SK-N-SH (cell line): ENCODE results near the gene NEURL1. TPM values are rescaled to one million over a fixed set of nuclear protein-coding genes. Genes with fewer than 3 reads are reported as not detected.

Experiments
- CTCF ChIA-PET: fragments of 300-600, 350-600 bp; formaldehyde crosslinking; extraction: SDS; loops from one replicate; lab custom pipeline; 2021; lab: Yijun Ruan, JAX
- POLR2A ChIA-PET: fragments of 350-600 bp; sonication (Branson Sonifier 250); formaldehyde crosslinking; extraction: SDS; loops from one replicate; lab custom pipeline; 2020; ENCODE audit warnings: antibody characterized with exemption, inconsistent platforms; lab: Yijun Ruan, JAX
- DNase-seq: peaks from one replicate; pipeline ENCODE4 v3.0.0; 2012
- H2AFZ ChIP-seq: fragments of 200-600 bp; sonication (generic); 2 replicates; pipeline ENCODE4 v1.8.1; 2016; ENCODE audit warnings: antibody characterized with exemption, mild to moderate bottlenecking, low read depth
- H3F3A ChIP-seq: fragments of 200-600 bp; sonication (generic); replicated peaks from 2 replicates; pipeline ENCODE3; 2016; ENCODE audit warnings: antibody characterized with exemption, mild to moderate bottlenecking; ENCODE audit not compliant: insufficient read depth
- H3K27ac ChIP-seq, 2 experiments: fragments of 200-500 bp in 1 of 2; fragments of 200-600 bp in 1 of 2; sonication (Bioruptor generic) in 1 of 2; sonication (generic), shearing (Covaris generic) in 1 of 2; 2 replicates each; pipeline versions ENCODE4 v1.5.1 to v1.6.1; 2014 to 2016; ENCODE audit warnings: low read depth in 2 of 2, inconsistent platforms in 1 of 2, low read length in 1 of 2, mild to moderate bottlenecking in 1 of 2, mixed read lengths in 1 of 2
- H3K27me3 ChIP-seq: fragments of 200-600 bp; sonication (generic), shearing (Covaris generic); 2 replicates; pipeline ENCODE4 v1.6.1; 2016; ENCODE audit warnings: mixed run types; ENCODE audit not compliant: insufficient read depth
- H3K36me3 ChIP-seq, 2 experiments: fragments of 200-500 bp in 1 of 2; fragments of 200-600 bp in 1 of 2; sonication (Bioruptor generic) in 1 of 2; sonication (generic) in 1 of 2; replicated peaks in 1 of 2; 2 replicates each; pipeline versions ENCODE3 to v1.5.1; 2014 to 2016; ENCODE audit warnings: low read length in 1 of 2, mild to moderate bottlenecking in 1 of 2; ENCODE audit not compliant: insufficient read depth in 2 of 2, control insufficient read depth in 1 of 2
- H3K4me1 ChIP-seq, 2 experiments: fragments of 200-500 bp in 1 of 2; fragments of 200-600 bp in 1 of 2; sonication (Bioruptor generic) in 1 of 2; sonication (generic), shearing (Covaris generic) in 1 of 2; 2 replicates each; pipeline versions ENCODE4 v1.5.1 to v1.6.1; 2014 to 2016; ENCODE audit warnings: low read depth in 1 of 2, low read length in 1 of 2, mixed run types in 1 of 2; ENCODE audit not compliant: insufficient read depth in 2 of 2, control insufficient read depth in 1 of 2
- H3K4me2 ChIP-seq: fragments of 200-600 bp; sonication (generic), shearing (Covaris generic); 2 replicates; pipeline ENCODE4 v1.6.1; 2017; ENCODE audit warnings: mixed run types
- H3K4me3 ChIP-seq, 2 experiments: fragments of 200-500 bp in 1 of 2; fragments of 200-600 bp in 1 of 2; sonication (Bioruptor generic) in 1 of 2; sonication (generic), shearing (Covaris generic) in 1 of 2; 2 replicates each; pipeline versions ENCODE4 v1.5.1 to v1.8.1; 2014 to 2016; ENCODE audit warnings: low read depth in 2 of 2, inconsistent platforms in 1 of 2, low read length in 1 of 2, mild to moderate bottlenecking in 1 of 2, mixed read lengths in 1 of 2, moderate library complexity in 1 of 2
- H3K79me2 ChIP-seq: fragments of 200-600 bp; sonication (generic); 2 replicates; pipeline ENCODE4 v1.8.1; 2017; ENCODE audit warnings: mild to moderate bottlenecking; ENCODE audit not compliant: insufficient read depth
- H3K9ac ChIP-seq: fragments of 200-600 bp; sonication (generic); 2 replicates; pipeline ENCODE4 v1.6.1; 2017; ENCODE audit warnings: mixed run types
- H3K9me2 ChIP-seq: fragments of 200-600 bp; sonication (generic); 2 replicates; pipeline ENCODE4 v1.6.1; 2017; ENCODE audit warnings: mixed run types
- H3K9me3 ChIP-seq: fragments of 200-600 bp; sonication (generic); 2 replicates; pipeline ENCODE4 v1.6.1; 2017; ENCODE audit warnings: mixed run types, mild to moderate bottlenecking, moderate library complexity
- H4K20me1 ChIP-seq: fragments of 200-600 bp; sonication (generic); 2 replicates; pipeline ENCODE4 v1.6.1; 2017; ENCODE audit warnings: mild to moderate bottlenecking, mixed run types; ENCODE audit not compliant: insufficient read depth
- EP300 ChIP-seq, 2 experiments: IDR thresholded peaks; 2 replicates each; pipeline versions ENCODE4 v1.4.0 to v1.6.1; 2012; ENCODE audit warnings: borderline replicate concordance in 1 of 2, low read depth in 1 of 2, low read length in 1 of 2
- FOXJ3 ChIP-seq: sonication (generic); formaldehyde crosslinking; IDR thresholded peaks from 2 replicates; pipeline ENCODE4 v1.5.1; 2020; ENCODE audit warnings: mild to moderate bottlenecking, missing genetic modification reagents
- GABPA ChIP-seq: IDR thresholded peaks from 2 replicates; pipeline ENCODE4 v1.4.0; 2012; ENCODE audit warnings: low read depth, mild to moderate bottlenecking
- IRF3 ChIP-seq: fragments of 150-350 bp; IDR thresholded peaks from 2 replicates; pipeline ENCODE4 v1.6.1; 2016; ENCODE audit warnings: mild to moderate bottlenecking, low read depth, low read length
- JUND ChIP-seq: IDR thresholded peaks from 2 replicates; pipeline ENCODE4 v1.4.0; 2012
- NFIC ChIP-seq: IDR thresholded peaks from 2 replicates; pipeline ENCODE4 v1.4.0; 2012; ENCODE audit warnings: borderline replicate concordance
- PBX3 ChIP-seq: IDR thresholded peaks from 2 replicates; pipeline ENCODE4; 2012
- POLR2AphosphoS5 ChIP-seq: IDR thresholded peaks from 2 replicates; pipeline ENCODE4 v1.6.1; 2012; ENCODE audit warnings: low read depth, low read length
- RAD21 ChIP-seq: IDR thresholded peaks from 2 replicates; pipeline ENCODE4 v1.6.1; 2012; ENCODE audit warnings: mild to moderate bottlenecking, low read length
- REST ChIP-seq: IDR thresholded peaks from 2 replicates; pipeline ENCODE4 v1.6.1; 2012; ENCODE audit warnings: mild to moderate bottlenecking, low read depth, low read length, moderate library complexity
- SIN3A ChIP-seq: IDR thresholded peaks from 2 replicates; pipeline ENCODE4 v1.6.1; 2012; ENCODE audit warnings: low read depth, mild to moderate bottlenecking, low read length, moderate library complexity, borderline replicate concordance
- SMC3 ChIP-seq: IDR thresholded peaks from 2 replicates; pipeline ENCODE4 v1.6.1; 2012; ENCODE audit warnings: low read depth, low read length, improper control_type of control experiment
- TCF12 ChIP-seq: IDR thresholded peaks from 2 replicates; pipeline ENCODE4 v1.4.0; 2012
- ZBTB33 ChIP-seq: IDR thresholded peaks from 2 replicates; pipeline ENCODE4 v1.4.0; 2012; ENCODE audit warnings: low read depth, borderline replicate concordance
- WGBS: methylation state at CpG from one replicate; pipeline ENCODE4 v1.1.6; 2017; ENCODE audit warnings: low lambda C conversion rate; 5-methylcytosine and 5-hydroxymethylcytosine counted together
- polyA plus RNA-seq, 3 experiments: library from polyadenylated mRNA; depleted of rRNA; stranded (reverse); fragments of >200 nt; gene quantifications; 2 replicates each; pipeline ENCODE4 v1.2.3, GENCODE V29; 2012

NEURL1 gene
- polyA plus RNA-seq, 1 of the 3 experiments (the other 2 are of a cell fraction): 0.05 TPM

- H3K27ac ChIP-seq: no peak overlapping the region
- POLR2A ChIA-PET: no interaction called here
- 60% methylated on average over 1 of the region's 18 CpGs for WGBS
- no peak for TF ChIP-seq PBX3
- no peak for TF ChIP-seq POLR2AphosphoS5
- no peak for TF ChIP-seq SMC3
- TF ChIP-seq FOXJ3: no peak
- no peak for TF ChIP-seq TCF12
- no peak for TF ChIP-seq GABPA
- TF ChIP-seq EP300 (IDR thresholded peaks at IDR 0.05; ENCODE audit: borderline replicate concordance in 1 of 2, low read depth in 1 of 2, low read length in 1 of 2): no peak
- no peak for TF ChIP-seq SIN3A
- TF ChIP-seq JUND: no peak
- no peak for TF ChIP-seq REST
- TF ChIP-seq RAD21: no peak
- TF ChIP-seq NFIC: no peak
- TF ChIP-seq IRF3: no peak
- TF ChIP-seq ZBTB33: no peak
- H3K4me2 ChIP-seq: no peak overlapping the region
- H3K79me2 ChIP-seq: no peaks in the 10 kb centered on the region
- no peaks in the 10 kb centered on the region for H4K20me1 ChIP-seq
- H3F3A ChIP-seq: no peaks in the 10 kb centered on the region
- H3K27me3 ChIP-seq: no peaks in the 10 kb centered on the region; the same call in 1 of the 2 replicates
- H3K9me2 ChIP-seq: no peaks in the 10 kb centered on the region
- peaks cover 0 to 17% of the 10 kb centered on the region in 2 experiments; a peak in 1 of 4 replicates for H3K4me1 ChIP-seq
- CTCF ChIA-PET: interaction anchor here (1.1 to 1.9 kb wide), 2 partner anchors 22 to 27 kb away, joined by 4 to 5 read pairs; no protein-coding TSS in a partner anchor
- no peak overlapping the region for H3K9ac ChIP-seq
- H3K4me3 ChIP-seq: no peak overlapping the region
- H3K36me3 ChIP-seq: no peaks in the 10 kb centered on the region
- no peak for DNase-seq
- no peak overlapping the region for H2AFZ ChIP-seq
- no peaks in the 10 kb centered on the region for H3K9me3 ChIP-seq
These were observed 78.1 kb downstream of the NEURL1 start for GRCh38 chr10:103571656-103571975.
